HK-2 (cell line): ENCODE measurements around the gene TMEM151A.

Experiments used
- DNase-seq: peaks from one replicate; pipeline ENCODE4 v3.0.0-alpha.2; 2018; ENCODE audit not compliant: unreplicated experiment

TMEM151A gene

DNA sequence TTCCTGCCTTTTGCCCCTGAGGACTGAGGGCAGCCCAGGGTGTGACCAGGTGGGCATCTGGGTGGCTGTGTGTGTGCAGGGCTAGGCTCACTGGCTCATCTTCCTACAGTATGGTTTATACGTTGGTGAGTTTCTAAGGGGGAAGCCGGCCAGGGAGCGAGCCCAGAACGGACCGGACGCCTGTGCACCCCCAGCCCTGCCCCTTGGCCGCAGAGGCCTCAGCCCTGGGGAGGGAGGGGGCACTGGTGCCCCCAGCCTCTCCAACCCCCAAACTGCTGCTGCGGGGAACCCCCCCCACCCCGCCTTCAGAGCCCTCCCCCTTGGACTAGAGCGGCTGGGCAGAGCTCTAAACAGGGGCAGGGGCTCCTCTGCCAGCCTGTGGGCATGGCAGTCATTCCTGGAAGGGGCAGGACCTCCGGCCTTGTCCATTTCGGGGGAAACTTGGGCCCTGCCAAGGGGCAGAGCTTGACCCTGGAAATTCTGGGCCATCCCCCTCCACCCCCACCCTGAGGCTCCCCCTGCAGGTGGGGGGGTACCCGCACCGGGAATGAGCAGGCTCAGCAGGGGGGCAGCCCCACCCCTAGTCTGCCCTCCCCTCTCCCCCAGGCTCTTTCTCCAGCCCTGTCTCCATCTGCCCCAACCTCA, 8.1 kb upstream of the TMEM151A start:
- no peak for DNase-seq

DNA sequence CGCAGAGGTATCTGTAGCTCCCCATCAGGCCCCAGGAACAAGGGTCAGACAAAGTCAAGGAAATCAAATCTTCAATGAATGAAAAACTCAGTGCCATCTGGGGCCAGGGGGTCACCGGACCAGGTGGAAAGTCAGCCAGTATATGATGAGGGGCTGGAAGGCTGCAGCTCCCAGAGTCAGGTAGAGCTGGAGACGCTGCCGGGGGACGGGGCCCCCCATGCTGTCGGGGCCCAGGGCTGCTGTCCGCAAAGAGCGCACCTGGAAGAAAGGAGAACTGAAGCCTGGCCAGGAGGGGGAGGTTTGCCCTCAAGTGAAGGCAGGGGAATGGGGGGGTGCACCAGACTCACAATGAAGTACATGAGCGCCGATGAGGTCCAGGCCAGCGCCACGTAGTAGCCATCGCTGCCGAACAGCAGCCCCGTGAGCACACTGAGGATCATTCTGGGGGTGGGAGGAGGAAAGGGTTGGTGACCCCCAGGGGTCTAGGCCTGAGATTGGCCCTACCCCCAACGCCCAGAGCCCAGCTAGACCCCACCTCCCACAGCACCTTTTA, 7.1 kb upstream of the TMEM151A start:
- DNase-seq, result no peak

DNA sequence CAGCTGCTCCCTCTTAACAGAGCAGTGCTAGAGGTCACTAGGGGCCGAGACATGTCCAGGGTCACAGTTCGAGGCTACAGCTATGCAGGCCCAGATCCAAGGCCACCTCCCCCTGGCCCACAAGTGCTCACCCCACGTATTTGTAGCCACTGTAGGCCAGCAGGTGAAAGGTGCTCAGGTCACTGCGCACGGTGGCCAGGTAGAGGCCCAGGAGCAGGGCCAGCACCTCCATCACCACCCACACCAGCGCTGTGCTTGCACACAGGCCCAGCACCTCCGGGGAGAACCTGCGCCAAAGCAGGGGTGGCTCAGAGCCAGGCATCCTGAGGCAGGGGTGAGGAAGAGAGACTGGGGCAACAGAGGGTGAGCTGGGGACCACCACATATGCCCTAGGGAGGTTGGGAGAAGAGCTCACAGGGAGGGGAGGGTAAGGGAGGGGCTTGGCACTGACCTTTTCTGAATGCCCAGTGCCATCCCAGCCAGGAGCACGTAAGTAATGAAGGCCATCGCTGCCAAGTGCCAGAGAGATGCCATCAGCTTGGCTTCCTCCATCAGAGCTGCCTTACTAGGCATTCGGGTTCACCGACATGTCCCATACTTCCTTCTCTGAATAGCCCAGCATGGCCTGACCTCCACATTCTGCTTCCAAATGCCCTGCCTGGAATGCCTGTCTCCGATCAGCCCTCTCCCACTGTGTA, 6.3 kb upstream of the TMEM151A start:
- DNase-seq, result no peak

DNA sequence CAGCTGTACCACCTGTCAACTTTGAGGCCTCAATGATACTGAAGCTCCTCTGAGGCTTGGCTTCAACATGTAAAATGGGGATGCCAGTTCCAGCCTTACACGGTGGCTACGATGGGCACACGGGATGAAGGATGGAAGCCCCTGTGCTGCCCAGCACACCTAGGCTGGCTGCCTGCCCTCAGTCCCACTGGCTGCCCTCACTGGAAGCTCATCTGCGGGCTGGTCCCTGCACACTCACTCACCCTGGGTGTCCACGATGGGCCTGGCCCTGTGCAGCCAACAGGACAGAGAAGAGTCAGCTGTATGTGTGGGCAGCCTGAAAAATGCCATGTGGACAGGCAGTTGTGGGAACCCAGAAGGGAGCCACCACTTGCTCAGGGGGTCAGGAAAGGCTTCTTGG, 5.0 kb upstream of the TMEM151A start:
- no peak for DNase-seq

DNA sequence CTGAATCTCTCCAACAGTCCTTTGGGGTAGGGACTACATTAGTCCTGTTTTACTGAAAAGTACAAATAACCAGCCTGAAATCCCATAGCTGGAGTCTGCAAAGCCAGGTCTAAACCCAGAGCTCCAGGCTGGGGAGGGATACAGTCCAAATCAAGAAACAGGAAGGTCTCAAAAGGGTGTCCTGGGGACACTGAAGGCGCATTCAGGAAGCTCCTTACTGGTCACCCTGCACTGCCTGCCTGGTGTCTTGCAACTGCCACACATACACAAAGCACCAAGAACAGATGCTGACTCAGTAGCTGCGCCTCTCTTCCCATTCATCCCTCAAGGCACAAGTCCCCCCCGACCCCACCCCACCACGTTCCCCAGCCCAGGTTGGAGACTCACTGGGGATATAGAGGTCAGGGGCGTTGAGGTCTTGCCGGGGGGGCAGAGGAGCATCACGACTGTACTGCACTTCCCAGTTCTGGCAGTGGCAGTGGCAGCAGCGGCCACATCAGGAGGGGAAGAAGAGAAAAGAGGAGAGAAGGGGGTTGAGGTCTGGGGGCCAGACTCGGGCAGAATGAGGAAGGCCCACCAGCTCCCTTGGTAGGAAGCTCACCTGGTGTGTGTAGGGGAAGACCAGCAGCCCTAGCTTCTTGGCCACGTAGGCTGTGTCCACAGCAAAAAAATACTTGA, 4.3 kb upstream of the TMEM151A start:
- no peak for DNase-seq

DNA sequence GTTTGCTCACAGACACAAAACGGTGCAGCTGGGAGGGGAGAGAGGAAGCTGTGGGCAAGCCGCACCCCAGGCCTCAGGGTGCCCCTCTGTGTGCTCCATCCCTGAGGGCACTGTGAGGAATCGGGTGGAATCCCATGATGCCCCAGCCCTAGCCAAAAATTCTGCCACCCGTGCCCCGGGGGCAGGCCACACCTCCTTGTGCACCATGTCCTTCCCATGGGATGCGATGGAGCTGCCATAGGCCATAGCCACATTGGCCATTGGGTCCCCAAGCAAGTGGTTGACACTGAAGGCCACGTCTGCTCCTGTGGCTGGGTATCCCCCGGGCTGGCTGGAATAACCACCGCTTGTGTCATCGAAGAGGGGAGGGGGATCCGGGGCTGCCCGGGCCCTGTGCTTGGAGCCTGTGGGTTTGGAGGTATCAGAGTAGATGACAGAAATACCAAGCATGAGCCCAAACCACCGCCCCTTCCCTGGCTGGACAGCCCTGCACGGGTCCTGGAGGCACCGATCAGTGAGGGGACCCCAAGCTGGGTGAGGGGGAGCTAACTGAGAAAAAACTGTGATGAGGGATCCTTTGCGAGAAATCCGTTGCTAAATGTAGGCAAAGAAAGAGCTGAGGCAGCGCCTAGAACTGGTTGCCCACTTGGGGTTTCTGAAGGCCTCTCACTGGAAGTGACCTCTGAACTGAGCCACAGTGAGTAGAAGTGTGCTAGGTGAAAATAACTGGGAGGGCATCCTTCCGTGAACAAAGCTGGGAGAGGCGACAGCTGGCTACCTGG, 3.6 kb upstream of the TMEM151A start:
- no peak for DNase-seq

DNA sequence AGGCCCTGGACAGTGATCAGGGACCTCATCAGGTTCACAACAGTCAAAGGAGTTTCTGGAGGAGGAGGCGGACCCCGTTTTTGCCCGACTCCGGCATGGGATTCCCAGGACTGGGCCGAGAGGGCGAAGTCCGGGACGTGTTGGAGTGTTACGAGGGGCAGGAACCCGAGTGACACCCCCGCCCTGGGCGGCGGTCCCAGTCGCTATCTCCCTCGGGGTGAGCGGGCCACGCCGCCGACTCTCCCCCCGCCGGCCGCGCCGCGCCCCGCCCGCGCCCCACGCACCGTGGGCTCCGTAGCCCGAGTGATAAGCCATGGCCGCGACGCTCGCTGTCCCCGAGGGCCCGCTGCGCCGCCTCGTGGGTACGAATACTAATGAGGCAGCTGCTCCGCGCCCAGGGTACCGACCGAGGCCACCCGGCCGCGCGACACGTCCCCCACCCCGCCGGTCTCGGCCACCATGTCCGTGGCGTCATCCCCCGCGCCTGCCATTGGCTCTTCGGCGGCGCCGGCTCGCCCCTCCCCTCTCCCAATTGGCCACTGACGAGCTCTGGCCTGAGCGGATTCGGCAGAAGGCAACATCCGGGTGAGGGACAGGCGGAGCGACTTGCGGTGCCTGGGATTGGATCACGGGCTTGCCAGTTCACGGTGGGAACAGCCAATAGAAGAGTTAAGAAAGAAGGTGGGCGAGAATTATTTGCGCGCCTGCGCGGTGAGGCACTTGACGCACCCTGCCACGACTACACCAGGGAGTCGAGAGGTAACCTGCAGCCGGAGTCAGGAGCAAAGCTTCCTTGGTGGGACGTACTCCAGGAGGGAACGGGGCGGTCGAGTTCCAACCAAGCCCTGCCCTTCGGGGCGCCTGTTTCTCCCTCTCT, 2.8 kb upstream of the TMEM151A start, which contains the start of gene YIF1A:
YIF1A (minus strand) TSS at position 473 of the 877 bp plus-strand sequence; CDS start at position 315, 158 bp downstream.
- peak; percentile 96 for DNase-seq

DNA sequence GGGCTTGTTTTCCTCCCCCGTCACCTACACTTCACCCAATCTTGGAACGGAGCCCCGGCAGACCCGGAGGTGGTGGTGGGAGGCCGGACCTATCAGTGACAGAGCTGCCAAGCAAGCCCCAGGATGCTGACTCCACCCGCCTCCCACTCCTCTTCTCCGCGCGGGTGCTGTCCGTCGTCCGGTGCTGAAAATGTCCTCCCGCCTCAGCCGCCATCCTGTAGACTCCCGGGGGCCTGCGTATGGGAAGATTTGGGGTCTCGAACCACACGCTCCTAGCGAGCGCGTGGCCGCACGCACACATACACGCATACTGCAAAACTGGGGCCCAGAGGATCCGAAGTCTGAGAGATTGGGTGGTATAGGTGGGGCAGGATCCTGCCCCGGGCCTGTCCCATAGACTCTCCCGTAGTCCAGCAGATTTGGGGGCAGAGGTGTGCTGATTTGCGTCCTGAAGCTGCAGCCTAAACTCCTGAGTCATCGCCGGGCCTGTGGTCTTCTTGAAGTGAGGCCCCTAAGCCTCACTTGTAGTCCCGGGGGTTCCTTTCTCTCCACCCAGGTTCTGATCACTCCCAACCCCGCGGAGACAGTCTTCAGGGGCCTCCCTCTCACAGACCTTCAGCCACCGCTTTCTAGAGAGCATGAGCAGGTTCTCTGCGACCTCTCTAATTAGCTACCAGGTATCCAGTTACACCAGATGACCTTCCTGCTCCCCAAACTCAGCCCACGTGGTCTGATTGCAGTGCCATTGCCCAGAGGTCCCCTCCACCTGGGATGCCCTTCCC, 2.0 kb upstream of the TMEM151A start:
- no peak for DNase-seq

DNA sequence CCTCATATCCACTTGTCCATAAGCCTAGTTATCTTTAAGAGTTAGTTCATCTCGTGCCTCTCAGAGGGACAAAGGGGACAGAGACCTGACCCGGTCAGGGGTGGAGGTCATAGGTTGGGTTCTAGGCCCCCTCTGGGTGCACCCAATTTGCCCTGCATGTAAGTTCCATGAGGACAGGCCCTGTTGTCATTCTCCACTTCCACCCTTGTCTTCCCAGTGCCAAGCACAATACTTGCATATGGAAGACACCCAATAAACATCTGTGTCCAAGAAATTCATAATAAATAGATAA, 1.4 kb upstream of the TMEM151A start:
- DNase-seq, result no peak

DNA sequence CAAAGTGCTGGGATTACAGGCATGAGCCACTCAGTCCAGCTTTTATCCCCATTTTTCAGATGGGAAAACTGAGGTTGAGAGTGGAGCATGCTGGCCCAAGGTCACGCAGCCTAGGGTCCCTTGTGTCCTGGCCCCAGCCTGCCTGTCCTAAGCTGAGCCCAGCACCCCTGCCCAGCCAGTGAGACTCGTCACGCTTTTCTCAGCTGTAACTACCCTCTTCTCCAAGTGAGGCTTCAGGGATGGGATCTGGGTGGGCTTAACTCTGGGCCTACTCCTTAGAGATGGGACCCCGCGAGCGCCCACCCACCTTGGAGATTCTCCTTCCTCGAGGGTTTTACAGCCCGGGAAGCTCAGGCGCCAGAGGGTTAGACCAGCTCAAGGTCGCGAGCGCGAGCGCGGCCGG, 390 bp upstream of the TMEM151A start:
- DNase-seq, result no peak

DNA sequence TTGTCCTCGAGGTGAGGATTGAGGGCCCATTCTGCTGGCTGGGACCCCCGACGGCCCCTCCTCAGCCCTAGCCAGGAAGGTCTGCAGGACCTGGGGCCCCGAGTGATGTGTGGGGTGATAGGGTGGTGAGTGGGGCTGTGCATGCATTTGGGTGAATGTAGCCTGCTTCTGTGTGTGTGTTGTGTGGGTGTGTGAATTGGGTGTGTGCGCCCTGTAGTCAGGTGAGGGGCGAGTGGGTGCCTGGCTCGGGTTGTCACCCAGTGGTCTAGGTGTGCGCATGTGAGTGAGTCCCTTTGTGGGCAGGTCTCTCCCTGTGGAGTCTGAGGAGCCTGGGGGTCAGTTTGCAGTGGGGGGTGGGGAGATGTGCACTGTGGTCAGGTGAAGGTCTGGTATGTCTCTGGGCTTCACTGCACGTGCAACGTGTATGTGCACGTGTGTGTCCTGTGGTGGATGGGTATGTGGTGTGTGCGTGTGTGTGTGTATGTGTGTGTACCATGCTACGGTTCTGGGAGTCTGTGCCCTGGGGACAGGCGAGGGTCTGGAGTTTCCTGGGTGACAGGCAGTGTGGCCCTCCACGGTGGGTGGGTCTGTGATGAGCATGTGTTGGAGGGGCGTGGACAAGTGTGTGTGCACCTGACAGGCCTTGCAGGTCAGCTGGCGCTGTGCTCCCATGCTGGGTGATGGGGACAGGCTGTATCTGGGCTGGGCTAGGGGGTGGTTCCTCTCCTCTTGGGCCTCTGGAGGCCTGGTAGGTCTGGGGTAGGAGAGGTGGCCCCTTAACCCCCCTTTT, 1.0 kb downstream of the TMEM151A start:
- no peak for DNase-seq

DNA sequence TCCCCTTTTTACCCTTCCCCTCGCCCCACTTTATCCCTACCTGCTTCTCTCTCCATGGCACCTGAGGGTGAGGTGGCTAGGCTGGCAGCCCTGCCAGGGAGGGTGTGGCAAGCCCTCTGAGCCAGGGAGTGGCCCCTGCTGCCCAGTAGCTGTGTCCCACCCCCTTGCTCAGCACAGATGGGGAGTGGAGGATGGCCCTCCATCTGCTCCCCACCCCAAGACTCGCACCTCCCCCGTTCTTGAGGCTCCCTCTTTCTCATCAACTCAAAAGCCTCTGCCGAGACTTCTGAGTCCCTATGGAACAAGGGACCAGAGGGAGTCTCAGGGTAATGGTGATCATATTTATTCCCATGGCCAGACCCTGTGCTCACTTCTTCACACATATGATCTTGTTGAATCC, 1.7 kb downstream of the TMEM151A start:
- DNase-seq, result no peak

DNA sequence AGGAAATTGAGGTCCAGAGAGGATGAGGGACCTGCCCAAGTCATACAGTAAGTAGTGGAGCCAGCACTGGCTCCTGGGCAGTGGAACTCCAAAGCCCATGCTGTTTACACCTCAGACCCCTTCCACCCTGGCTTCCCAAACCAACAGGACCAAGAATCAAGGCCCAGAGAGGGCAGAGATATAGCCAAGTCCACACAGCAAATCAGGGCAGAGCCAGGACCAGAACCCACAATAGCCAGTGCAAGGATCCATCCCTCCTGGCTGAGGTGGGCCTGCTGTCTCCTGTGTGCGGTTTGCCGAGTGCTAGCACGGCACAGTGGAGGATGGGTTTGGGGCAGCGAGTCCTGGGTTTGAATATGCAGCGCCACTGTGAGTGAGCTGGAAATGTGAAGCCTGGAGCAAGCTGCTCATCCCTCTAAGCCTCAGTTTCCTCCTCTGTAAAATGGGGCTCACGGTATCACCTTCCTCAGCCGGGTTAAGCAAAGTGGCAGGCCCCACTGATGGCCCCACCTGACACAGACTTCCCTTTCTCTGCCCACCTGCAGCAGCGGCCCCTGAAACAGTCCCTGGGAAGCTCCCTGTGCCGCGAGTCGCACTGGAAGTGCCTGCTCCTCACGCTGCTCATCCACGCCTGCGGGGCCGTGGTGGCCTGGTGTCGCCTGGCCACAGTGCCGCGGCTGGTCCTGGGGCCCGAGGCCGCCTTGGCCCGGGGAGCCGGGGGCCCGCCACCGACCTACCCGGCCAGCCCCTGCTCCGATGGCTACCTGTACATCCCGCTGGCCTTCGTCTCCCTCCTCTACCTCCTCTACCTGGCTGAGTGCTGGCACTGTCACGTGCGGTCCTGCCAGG, 2.3 kb downstream of the TMEM151A start:
- DNase-seq, result no peak

DNA sequence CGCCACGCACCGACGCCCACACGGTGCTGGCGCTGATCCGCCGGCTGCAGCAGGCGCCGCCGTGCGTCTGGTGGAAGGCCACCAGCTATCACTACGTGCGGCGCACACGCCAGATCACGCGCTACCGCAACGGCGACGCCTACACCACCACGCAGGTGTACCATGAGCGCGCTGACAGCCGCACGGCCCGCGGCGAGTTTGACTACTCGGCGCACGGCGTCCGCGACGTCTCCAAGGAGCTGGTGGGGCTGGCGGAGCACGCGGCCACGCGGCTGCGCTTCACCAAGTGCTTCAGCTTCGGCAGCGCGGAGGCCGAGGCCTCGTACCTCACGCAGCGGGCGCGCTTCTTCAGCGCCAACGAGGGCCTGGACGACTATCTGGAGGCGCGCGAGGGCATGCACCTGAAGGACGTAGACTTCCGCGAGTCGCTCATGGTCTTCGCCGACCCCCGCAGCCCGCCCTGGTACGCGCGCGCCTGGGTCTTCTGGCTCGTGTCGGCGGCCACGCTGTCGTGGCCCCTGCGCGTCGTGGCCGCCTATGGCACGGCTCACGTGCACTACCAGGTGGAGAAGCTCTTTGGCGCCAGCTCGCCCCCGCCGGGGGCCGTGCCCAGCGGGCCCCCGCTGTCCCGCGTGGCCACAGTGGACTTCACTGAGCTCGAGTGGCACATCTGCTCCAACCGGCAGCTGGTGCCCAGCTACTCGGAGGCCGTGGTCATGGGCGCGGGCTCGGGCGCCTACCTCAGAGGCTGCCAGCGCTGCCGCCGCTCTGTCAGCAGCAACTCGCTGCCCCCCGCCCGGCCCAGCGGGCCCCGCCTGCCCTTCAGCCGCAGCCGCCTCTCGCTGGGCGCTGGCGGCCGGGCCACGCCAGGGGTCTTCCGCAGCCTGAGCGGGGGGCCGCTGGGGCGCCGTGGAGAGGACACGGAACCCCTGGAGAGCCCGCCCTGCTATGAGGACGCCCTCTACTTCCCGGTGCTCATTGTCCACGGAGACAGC, 3.2 kb downstream of the TMEM151A start:
- no peak for DNase-seq

DNA sequence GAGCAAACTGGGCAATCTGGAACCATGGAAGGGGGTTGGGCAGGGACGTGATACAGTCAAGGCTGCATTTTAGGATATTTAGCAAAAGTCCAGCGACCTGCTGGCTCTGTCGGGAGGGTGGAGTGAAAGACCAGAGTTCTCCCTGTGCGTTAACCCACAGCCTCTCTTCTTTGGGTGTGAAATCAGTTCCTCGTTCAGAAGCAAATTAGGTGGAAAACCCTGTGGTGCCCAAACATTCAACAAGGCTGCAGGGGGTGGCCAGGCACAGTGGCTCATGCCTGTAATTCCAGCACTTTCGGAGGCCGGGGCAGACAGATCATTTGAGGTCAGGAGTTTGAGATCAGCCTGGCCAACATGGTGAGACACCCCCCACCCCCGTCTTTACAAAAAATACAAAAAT, 5.9 kb downstream of the TMEM151A start:
- no peak for DNase-seq

DNA sequence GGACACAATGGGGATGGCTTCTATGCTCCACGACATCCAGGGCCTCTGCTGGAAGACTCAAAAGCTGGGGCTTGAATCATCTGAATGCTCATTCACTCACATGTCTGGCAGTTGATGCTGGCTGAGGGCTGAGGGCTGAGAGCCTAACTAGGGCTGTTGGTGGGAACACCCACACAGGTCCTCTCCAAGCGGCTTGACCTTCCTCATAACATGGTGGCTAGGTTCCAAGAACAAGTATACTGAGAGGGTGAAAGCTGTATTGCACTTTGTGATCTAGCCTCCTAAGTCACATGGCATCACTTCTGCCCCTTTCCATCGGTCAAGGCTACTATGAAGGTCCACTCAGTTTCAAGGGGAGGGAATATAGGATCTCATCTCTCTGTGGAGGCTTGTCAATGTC, 7.5 kb downstream of the TMEM151A start:
- DNase-seq, result no peak

DNA sequence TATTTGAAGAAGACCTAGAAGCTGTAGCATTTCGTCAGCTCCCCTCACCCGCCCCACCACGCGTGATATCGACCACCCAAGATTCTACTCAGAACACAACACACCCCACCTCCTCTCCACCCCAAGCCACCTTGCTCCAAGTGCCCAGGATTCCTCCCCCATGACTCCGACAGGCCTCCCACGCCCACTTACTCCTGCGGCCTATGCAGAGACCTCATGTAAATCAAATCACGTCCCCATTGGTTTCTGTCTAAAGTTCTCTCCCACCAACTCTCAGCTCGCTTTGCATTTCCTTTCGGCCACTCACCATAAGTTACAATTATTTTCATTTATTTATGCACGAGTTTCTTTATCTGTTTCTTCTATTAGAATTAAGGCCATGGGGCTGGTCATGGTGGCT, 11.0 kb downstream of the TMEM151A start:
- DNase-seq, result no peak
